ENCODE results near the gene ZNF346.

Gene ZNF346

GRCh38 chr5:177029498-177029897 is 7.0 kb downstream of the ZNF346 start:
- in situ Hi-C loops (cut with HindIII; ENCODE audit: low sequenced_read_pairs), result no loop called here
- TF ChIP-seq CTCF (IDR thresholded peaks at IDR 0.05; ENCODE audit: low read depth, low read length, missing control alignments), result no peak
- no peak for DNase-seq (ENCODE audit: low read depth)
- H3K4me3 ChIP-seq (ENCODE audit: low read depth, low read length), result no peak overlapping the region

- peak; percentile 91 for DNase-seq (ENCODE audit: low read depth)
- in situ Hi-C loops (cut with HindIII; ENCODE audit: low sequenced_read_pairs), result no loop called here
- TF ChIP-seq CTCF (IDR thresholded peaks at IDR 0.05; ENCODE audit: low read depth, low read length, missing control alignments), result no peak
These were observed 13.5 kb downstream of the ZNF346 start for GRCh38 chr5:177035976-177036375.

GRCh38 chr5:177036443-177036842 is 13.9 kb downstream of the ZNF346 start:
- H3K4me3 ChIP-seq (ENCODE audit: low read depth, low read length), result no peak overlapping the region
- in situ Hi-C loops (cut with HindIII; ENCODE audit: low sequenced_read_pairs), result no loop called here
- DNase-seq (ENCODE audit: low read depth), result no peak
- TF ChIP-seq CTCF (IDR thresholded peaks at IDR 0.05; ENCODE audit: low read depth, low read length, missing control alignments), result no peak

More at GRCh38 chr5:177035976-177036375, 13.5 kb downstream of the ZNF346 start:
- H3K4me3 ChIP-seq (ENCODE audit: low read depth, low read length), result no peak overlapping the region

GRCh38 chr5:177036921-177037320 is 14.4 kb downstream of the ZNF346 start:
- no peak for DNase-seq (ENCODE audit: low read depth)
- in situ Hi-C loops (cut with HindIII; ENCODE audit: low sequenced_read_pairs), result no loop called here

GRCh38 chr5:177040814-177041420 is 18.4 kb downstream of the ZNF346 start:
- no peak overlapping the region for H3K4me3 ChIP-seq (ENCODE audit: low read depth, low read length)
- in situ Hi-C loops (cut with HindIII; ENCODE audit: low sequenced_read_pairs), result no loop called here
- no peak for TF ChIP-seq CTCF (IDR thresholded peaks at IDR 0.05; ENCODE audit: low read depth, low read length, missing control alignments)
- DNase-seq (ENCODE audit: low read depth), result peak; percentile 80

More at GRCh38 chr5:177036921-177037320, 14.4 kb downstream of the ZNF346 start:
- no peak overlapping the region for H3K4me3 ChIP-seq (ENCODE audit: low read depth, low read length)
- TF ChIP-seq CTCF (IDR thresholded peaks at IDR 0.05; ENCODE audit: low read depth, low read length, missing control alignments), result no peak

GRCh38 chr5:177041936-177042335 is 19.4 kb downstream of the ZNF346 start:
- no peak for DNase-seq (ENCODE audit: low read depth)
- no peak overlapping the region for H3K4me3 ChIP-seq (ENCODE audit: low read depth, low read length)
- no peak for TF ChIP-seq CTCF (IDR thresholded peaks at IDR 0.05; ENCODE audit: low read depth, low read length, missing control alignments)
- in situ Hi-C loops (cut with HindIII; ENCODE audit: low sequenced_read_pairs), result no loop called here

All from astrocyte of the cerebellum (primary cell).